NCI-H187 (cell line): Measurements from ENCODE around the gene SP1.
"Not testable (repeated sequence)": the region's sequence is repeated elsewhere in the genome, so short reads cannot be mapped to it uniquely, and the experiment has no call there.

Source experiments
- DNase-seq, 2 experiments: peaks; one replicate each; lab custom pipeline; 2025; lab: John Stamatoyannopoulos, UW

The SP1 gene

GRCh38 chr12:53414756-53415417 lies 34.9 kb downstream of the SP1 start:
- no peak for DNase-seq

GRCh38 chr12:53415752-53416389 lies 35.9 kb downstream of the SP1 start:
- not testable (repeated sequence) for DNase-seq

GRCh38 chr12:53417291-53417816 lies 37.4 kb downstream of the SP1 start:
- not testable (repeated sequence) for DNase-seq

GRCh38 chr12:53418221-53418620 lies 38.2 kb downstream of the SP1 start:
- no peak for DNase-seq

GRCh38 chr12:53419756-53420155 lies 39.8 kb downstream of the SP1 start:
- no peak for DNase-seq

GRCh38 chr12:53422247-53422646 lies 42.3 kb downstream of the SP1 start:
- DNase-seq: not testable (repeated sequence)

GRCh38 chr12:53423597-53423996 lies 43.6 kb downstream of the SP1 start, which contains the start of gene AMHR2:
Gene AMHR2, plus strand, starts transcription at chr12:53423855. Its CDS starts 80 bp downstream, at chr12:53423935.
- DNase-seq: no peak

DNA sequence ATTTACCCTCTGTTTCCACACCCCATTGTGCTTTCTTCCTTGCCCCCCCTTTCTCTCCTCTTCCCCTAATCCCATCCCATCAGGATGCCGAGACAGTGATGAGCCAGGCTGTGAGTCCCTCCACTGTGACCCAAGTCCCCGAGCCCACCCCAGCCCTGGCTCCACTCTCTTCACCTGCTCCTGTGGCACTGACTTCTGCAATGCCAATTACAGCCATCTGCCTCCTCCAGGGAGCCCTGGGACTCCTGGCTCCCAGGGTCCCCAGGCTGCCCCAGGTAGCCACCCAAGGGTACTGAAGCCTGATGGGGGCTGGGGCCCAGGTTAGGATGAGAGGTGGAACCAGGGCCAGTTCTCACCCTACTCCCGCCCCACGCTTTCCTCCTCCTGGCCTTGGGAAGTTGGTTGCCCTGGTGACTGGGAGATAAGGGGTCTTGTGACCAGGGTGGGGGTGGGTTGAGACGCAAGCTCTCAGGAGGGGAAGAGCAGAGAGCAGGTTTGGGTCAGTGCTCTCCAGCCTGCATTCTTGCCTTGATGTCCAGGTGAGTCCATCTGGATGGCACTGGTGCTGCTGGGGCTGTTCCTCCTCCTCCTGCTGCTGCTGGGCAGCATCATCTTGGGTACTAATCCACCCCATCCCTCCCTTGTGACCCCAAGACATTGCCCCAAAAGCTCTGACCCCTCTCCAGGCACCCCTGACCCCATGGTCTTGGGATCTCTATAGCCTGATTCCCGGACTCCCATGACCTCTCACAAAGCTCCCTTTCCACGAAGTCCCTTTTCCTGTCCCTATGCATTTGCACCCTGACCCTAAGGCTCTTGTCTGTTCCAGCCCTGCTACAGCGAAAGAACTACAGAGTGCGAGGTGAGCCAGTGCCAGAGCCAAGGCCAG lies 44.9 kb downstream of the SP1 start:
- DNase-seq: no peak

DNA sequence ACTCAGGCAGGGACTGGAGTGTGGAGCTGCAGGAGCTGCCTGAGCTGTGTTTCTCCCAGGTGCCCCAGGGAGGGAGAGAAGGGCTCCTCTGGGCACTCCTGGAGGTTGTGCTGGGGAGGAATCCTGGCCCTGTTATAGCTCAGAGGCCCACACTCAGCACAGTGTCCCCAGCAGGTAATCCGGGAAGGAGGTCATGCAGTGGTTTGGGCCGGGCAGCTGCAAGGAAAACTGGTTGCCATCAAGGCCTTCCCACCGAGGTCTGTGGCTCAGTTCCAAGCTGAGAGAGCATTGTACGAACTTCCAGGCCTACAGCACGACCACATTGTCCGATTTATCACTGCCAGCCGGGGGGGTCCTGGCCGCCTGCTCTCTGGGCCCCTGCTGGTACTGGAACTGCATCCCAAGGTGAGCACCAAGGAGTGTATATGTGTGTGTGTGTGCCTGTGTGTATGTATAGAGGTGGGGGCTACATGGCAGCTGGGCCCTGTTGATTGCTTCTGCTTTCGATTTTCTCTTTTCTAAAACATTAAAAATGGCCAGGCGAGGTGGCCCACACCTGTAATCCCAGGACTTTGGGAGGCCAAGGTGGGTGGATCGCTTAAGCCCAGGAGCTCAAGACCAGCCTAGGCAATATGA lies 45.7 kb downstream of the SP1 start:
- no peak for DNase-seq

DNA sequence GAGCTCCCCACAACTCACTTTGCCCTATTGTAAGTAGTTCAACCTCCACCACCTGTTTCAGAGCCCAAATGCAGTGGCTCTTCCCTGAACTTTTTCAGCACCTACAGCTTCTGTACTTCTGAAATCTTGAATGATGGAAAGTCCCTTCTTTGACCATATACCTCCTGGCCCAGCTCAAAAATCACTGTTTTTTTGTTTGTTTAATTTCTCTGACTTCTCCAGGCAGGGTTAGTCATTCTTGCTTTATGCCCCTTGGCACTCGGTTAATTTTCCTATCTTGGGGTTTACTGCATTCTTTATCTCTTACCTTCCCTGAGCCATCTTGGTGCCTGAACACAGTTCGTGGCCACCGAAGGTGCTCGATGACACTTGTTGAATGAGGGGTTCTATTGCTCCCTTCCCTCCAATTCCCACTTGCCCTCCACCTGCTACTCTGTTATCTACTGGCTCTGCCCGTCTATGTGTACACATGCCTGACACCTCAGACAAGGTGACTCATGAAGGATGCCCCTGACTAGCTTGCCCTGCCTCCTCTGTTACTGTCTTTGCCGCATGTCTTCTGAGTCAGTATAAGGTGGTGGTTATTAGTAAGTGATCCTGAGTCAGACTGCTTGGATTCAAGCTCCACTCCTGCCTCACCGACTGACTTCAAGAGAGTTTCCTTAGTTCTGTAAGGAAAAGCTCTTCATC lies 48.1 kb downstream of the SP1 start:
- no peak for DNase-seq

- DNase-seq: no peak
Observed at GRCh38 chr12:53428741-53429140, 48.8 kb downstream of the SP1 start.

DNA sequence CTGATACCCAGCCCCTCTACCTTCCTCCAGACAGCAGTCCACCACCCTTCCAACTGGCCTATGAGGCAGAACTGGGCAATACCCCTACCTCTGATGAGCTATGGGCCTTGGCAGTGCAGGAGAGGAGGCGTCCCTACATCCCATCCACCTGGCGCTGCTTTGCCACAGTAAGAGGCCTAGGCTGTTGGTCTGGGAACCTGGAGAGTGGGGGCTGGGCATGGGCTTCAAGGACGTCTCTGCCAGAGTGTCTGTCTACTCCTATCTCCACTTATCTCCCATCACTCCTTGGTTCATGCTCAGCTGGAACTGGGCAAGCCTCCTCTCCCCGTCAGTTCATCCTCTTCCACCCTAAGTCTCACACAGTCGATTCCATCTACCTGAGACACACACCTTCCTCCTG lies 50.1 kb downstream of the SP1 start:
- no peak for DNase-seq

GRCh38 chr12:53431187-53431586 lies 51.2 kb downstream of the SP1 start:
- no peak for DNase-seq

DNA sequence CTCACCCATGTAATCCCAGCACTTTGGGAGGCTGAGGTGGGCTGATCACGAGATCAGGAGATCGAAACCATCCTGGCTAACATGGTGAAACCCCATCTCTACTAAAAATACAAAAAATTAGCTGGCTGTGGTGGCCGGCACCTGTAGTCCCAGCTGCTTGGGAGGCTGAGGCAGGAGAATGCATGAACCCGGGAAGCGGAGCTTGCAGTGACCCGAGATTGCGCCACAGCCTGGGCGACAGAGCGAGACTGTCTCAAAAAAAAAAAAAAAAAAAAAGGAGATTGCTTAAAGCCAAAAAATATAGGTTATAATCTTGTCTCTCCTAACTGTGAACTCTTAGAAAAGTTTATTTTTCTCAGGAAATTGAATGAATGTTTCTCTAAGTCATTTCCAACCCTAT lies 55.4 kb downstream of the SP1 start:
- not testable (repeated sequence) for DNase-seq

DNA sequence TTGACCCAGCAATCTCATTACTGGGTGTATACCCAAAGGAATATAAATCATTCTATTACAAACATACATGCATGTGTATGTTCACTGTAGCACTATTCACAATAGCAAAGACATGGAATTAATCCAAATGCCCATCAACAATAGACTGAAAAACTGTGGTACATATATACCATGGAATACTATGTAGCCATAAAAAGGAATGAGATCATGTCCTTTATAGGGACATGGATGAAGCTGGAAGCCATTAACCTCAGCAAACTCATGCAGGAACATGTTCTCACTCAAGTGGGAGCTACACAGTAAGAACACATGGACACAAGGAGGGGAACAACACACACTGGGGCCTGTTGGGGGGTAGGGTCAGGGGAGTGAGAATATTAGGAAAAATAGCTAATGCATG lies 59.6 kb downstream of the SP1 start:
- DNase-seq: not testable (repeated sequence)

- peak; percentile 97 to 99 for DNase-seq
Observed at GRCh38 chr12:53441040-53441833, 61.3 kb downstream of the SP1 start, which contains the start of gene PRR13. Gene PRR13, plus strand, starts transcription at chr12:53441734. Its CDS starts 981 bp downstream, at chr12:53442715.

DNA sequence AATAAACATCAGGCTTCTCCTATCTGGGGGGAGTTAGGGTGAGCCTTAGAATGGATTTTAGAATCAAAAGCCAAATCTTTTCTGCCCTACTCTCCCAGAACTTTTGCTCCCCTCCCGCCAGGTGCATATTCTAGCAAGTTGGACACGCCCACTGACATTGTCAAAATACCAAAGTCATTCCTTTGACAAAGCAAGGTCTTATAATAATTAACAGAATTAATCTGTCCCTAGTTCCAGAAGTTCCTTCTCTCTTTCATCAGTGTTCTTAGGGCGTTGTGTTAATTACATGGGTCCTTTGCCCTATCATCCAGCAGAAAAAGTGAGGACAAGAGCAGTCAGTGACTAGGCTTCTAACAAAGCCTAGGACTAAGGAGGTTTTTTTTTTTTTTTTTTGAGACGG lies 64.0 kb downstream of the SP1 start:
- no peak for DNase-seq

- not testable (repeated sequence) for DNase-seq
Observed at GRCh38 chr12:53444593-53445325, 64.8 kb downstream of the SP1 start.

- no peak for DNase-seq
Observed at GRCh38 chr12:53450936-53451335, 71.0 kb downstream of the SP1 start.
